Heart left ventricle (tissue), 13 donors: Measurements from ENCODE around the gene RNF39.

Experiments
- POLR2A ChIP-seq, 2 donors: fragments of 450-650 bp; IDR thresholded peaks; one replicate each; pipeline ENCODE4 v1.6.1; 2017; ENCODE audit warnings: antibody characterized with exemption in 2 of 2, mild to moderate bottlenecking in 2 of 2, moderate library complexity in 2 of 2
- TF ChIP-seq, protein P1 (sequence below), 12 donors: fragments of 200-600 bp; sonication (generic) in 4 of 12; IDR thresholded peaks; one replicate each; pipeline versions ENCODE4 v1.5.0 to v1.8.0; 2018 to 2022; ENCODE audit warnings: antibody characterized with exemption in 12 of 12, mild to moderate bottlenecking in 5 of 12
- donor health status: ischemic (EF 13 %, LVEDD 7.1; RV severe dilation, severe dysfunction).
- donor health status: DM: no; HTN: yes; CAD: no.
- donor health status: DM: no; HTN: no; CAD: no.
- donor health status: ischemic (EF 25% LVEDD 6.9; RV normal size, moderate dysfunction).
- donor health status: ischemic (EF 25% LVEDD 5.7; RV mildly dilated, moderate dysfunction).
- donor health status: ischemic (EF 35%, LVEDD 5.7; RV mildly dilated, moderate dysfunction).
- donor health status: nonischemic (EF 11% LVEDD 7.7; RV severe dilation, severe dysfunction).
- donor health status: DM: yes; HTN: yes; CAD: no.
- donor health status: PGD.
- donor health status: ischemic (EF 29% LVEDD 5.4; RV normal size, mild dysfunction).
- donor health status: nonischemic (EF 23%, LVEDD 6.1; RV moderate dilation, normal function).

DNA sequence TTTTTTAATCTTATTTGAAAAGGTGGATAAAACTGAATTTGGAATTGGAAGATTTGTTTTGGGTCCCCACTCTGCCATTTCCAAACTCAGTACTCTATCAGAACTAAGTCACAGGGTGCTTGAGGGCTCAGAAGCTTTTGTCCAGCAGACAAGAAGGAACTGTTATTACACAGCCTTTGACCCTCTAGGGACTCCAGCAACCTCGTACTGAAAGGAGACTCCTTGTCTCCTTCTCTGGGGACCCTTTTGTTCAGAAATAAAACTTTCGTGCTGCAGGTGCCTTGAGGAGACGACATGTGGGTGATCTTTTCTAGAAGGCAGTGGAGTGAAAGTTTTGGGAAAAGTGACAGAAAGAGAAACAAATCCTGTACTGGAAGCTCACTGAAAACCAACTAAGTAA is 21.9 kb downstream of the RNF39 start:
- TF ChIP-seq, protein P1, sequence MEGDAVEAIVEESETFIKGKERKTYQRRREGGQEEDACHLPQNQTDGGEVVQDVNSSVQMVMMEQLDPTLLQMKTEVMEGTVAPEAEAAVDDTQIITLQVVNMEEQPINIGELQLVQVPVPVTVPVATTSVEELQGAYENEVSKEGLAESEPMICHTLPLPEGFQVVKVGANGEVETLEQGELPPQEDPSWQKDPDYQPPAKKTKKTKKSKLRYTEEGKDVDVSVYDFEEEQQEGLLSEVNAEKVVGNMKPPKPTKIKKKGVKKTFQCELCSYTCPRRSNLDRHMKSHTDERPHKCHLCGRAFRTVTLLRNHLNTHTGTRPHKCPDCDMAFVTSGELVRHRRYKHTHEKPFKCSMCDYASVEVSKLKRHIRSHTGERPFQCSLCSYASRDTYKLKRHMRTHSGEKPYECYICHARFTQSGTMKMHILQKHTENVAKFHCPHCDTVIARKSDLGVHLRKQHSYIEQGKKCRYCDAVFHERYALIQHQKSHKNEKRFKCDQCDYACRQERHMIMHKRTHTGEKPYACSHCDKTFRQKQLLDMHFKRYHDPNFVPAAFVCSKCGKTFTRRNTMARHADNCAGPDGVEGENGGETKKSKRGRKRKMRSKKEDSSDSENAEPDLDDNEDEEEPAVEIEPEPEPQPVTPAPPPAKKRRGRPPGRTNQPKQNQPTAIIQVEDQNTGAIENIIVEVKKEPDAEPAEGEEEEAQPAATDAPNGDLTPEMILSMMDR (IDR thresholded peaks at IDR 0.05): no peak
- no peak for TF ChIP-seq POLR2A (IDR thresholded peaks at IDR 0.05)
